GM23338 (cell line): Measurements from ENCODE around the gene TPM2. TPM values are rescaled to one million over a fixed set of nuclear protein-coding genes. Genes with fewer than 3 reads are reported as not detected.

ENCODE experiments used
- ATAC-seq: fragments of 200-7000 bp; cut with Tn5 transposase; 3 replicates; pipeline ENCODE4 v1.9.1; 2020
- DNase-seq: peaks from one replicate; pipeline ENCODE4 v3.0.0-alpha.2; 2015; ENCODE audit warnings: low spot score
- H2AFZ ChIP-seq: fragments of 200-600 bp; sonication (generic); 2 replicates; pipeline ENCODE4 v1.8.0; 2016; ENCODE audit warnings: antibody characterized with exemption, mild to moderate bottlenecking, moderate library complexity
- H3F3A ChIP-seq: fragments of 200-600 bp; sonication (generic); replicated peaks from 2 replicates; pipeline ENCODE4 v1.8.0; 2017; ENCODE audit warnings: antibody characterized with exemption, mixed run types, low read depth
- H3K27ac ChIP-seq: fragments of 200-600 bp; sonication (generic); 2 replicates; pipeline ENCODE4 v1.6.1; 2016; ENCODE audit warnings: low read depth
- H3K27me3 ChIP-seq: fragments of 200-600 bp; sonication (generic); 2 replicates; pipeline ENCODE4 v1.8.0; 2016; ENCODE audit warnings: mild to moderate bottlenecking, mixed run types, moderate library complexity; ENCODE audit not compliant: insufficient read depth
- H3K36me3 ChIP-seq: fragments of 200-600 bp; sonication (generic); 2 replicates; pipeline ENCODE4 v1.8.0; 2016; ENCODE audit warnings: mild to moderate bottlenecking; ENCODE audit not compliant: insufficient read depth
- H3K4me1 ChIP-seq: fragments of 200-600 bp; sonication (generic); 2 replicates; pipeline ENCODE4 v1.8.0; 2016; ENCODE audit warnings: mild to moderate bottlenecking, moderate library complexity; ENCODE audit not compliant: insufficient read depth
- H3K4me2 ChIP-seq: fragments of 200-600 bp; sonication (generic); 2 replicates; pipeline ENCODE4 v1.7.1; 2017; ENCODE audit warnings: mixed run types
- H3K4me3 ChIP-seq: fragments of 200-600 bp; sonication (generic); 2 replicates; pipeline ENCODE4 v1.6.1; 2016; ENCODE audit warnings: mixed run types
- H3K79me2 ChIP-seq: fragments of 200-600 bp; sonication (generic); replicated peaks from 2 replicates; pipeline ENCODE4 v1.8.0; 2017; ENCODE audit warnings: mild to moderate bottlenecking; ENCODE audit not compliant: insufficient read depth
- H3K9me2 ChIP-seq: fragments of 200-600 bp; sonication (generic); 2 replicates; pipeline ENCODE4 v1.8.0; 2017; ENCODE audit not compliant: insufficient read depth
- H4K20me1 ChIP-seq: fragments of 200-600 bp; sonication (generic); replicated peaks from 2 replicates; pipeline ENCODE4 v1.8.0; 2017; ENCODE audit warnings: mild to moderate bottlenecking; ENCODE audit not compliant: insufficient read depth
- H3K27ac Mint-ChIP-seq: 2 replicates; pipeline ENCODE4 v1.8.0; 2020; ENCODE audit warnings: inconsistent platforms, mild to moderate bottlenecking, moderate library complexity, mixed read lengths
- H3K27me3 Mint-ChIP-seq: 3 replicates; pipeline ENCODE4 v1.8.0; 2022; ENCODE audit warnings: low read depth, mild to moderate bottlenecking, moderate library complexity, mixed read lengths, inconsistent platforms; ENCODE audit not compliant: insufficient read depth, poor library complexity
- H3K36me3 Mint-ChIP-seq: 3 replicates; pipeline ENCODE4 v1.8.0; 2021; ENCODE audit warnings: low read depth, mild to moderate bottlenecking, inconsistent platforms, moderate library complexity, mixed read lengths
- H3K4me1 Mint-ChIP-seq: 3 replicates; pipeline ENCODE4 v1.8.0; 2020; ENCODE audit warnings: mild to moderate bottlenecking, inconsistent platforms, mixed read lengths
- H3K4me3 Mint-ChIP-seq: 3 replicates; pipeline ENCODE4 v1.8.0; 2021; ENCODE audit warnings: moderate library complexity, mild to moderate bottlenecking, inconsistent platforms, mixed read lengths
- H3K9me3 Mint-ChIP-seq: 3 replicates; pipeline ENCODE4 v1.8.0; 2020; ENCODE audit warnings: moderate library complexity, mild to moderate bottlenecking, inconsistent platforms, mixed read lengths
- CREB1 ChIP-seq: fragments of 250-450 bp; sonication (Bioruptor Pico); IDR thresholded peaks from 2 replicates; pipeline ENCODE4 v1.5.0; 2020; ENCODE audit warnings: low read depth, mild to moderate bottlenecking, moderate library complexity
- ETS1 ChIP-seq: IDR thresholded peaks from 2 replicates; pipeline ENCODE4 v1.6.1; 2016; ENCODE audit warnings: antibody characterized with exemption
- EZH2phosphoT487 ChIP-seq: fragments of 200-600 bp; sonication (generic); IDR thresholded peaks from one replicate; pipeline ENCODE4 v1.8.1; 2018; ENCODE audit warnings: antibody characterized with exemption; ENCODE audit not compliant: unreplicated experiment
- NANOG ChIP-seq: IDR thresholded peaks from 2 replicates; pipeline ENCODE4 v1.6.1; 2016; ENCODE audit warnings: antibody characterized with exemption, borderline replicate concordance
- POLR2AphosphoS5 ChIP-seq: IDR thresholded peaks from 2 replicates; pipeline ENCODE4 v1.6.1; 2016; ENCODE audit warnings: antibody characterized with exemption, low read depth
- REST ChIP-seq: IDR thresholded peaks from one replicate; pipeline ENCODE4 v1.6.1; 2018; ENCODE audit warnings: antibody characterized with exemption; ENCODE audit not compliant: unreplicated experiment
- ZNF114 ChIP-seq: fragments of 250-450 bp; sonication (Bioruptor Pico); IDR thresholded peaks from 2 replicates; pipeline ENCODE4 v1.5.0; 2020; ENCODE audit warnings: mild to moderate bottlenecking, moderate library complexity
- ZNF462 ChIP-seq: fragments of 250-450 bp; sonication (Bioruptor Pico); IDR thresholded peaks from 2 replicates; pipeline ENCODE4 v1.5.0; 2020; ENCODE audit warnings: mild to moderate bottlenecking, moderate library complexity
- polyA plus RNA-seq: library from polyadenylated mRNA; unstranded; fragments of >200 nt; fragmentation: Nextera tagmentation; extraction: Ambion mirVana; gene quantifications from 2 replicates; pipeline ENCODE4 v1.2.1, GENCODE V29; 2016
- total RNA-seq: library from RNA; depleted of rRNA; stranded (reverse); fragments of >200 nt; shearing (Covaris generic); gene quantifications from 2 replicates; pipeline ENCODE4 v1.2.3, GENCODE V29; 2014

Gene TPM2
- total and polyA plus RNA-seq, 2 experiments from 2014 or later, result 116 to 488 TPM

- TF ChIP-seq ETS1 (no peak), ZNF114 (CRISPR knock-in tag) (no peak), ZNF462 (CRISPR knock-in tag) (no peak), EZH2phosphoT487 (no peak), POLR2AphosphoS5 (no peak)
These were observed 32.7 kb downstream of the TPM2 start (continued) for GRCh38 chr9:35656831-35657545.

- H3K27ac Mint-ChIP-seq, result no peak overlapping the region
- Histone ChIP-seq H3K9me2 (no peaks in the 10 kb centered on the region), H3K4me2 (peak overlapping the region; percentile 78; the same call in 1 of the 2 replicates), H3K27ac (no peak overlapping the region), H3F3A (peaks cover 16% of the 10 kb centered on the region; the same call in 1 of the 2 replicates), H3K4me1 (peaks cover 10% of the 10 kb centered on the region), H3K79me2 (no peaks in the 10 kb centered on the region), H3K36me3 (no peaks in the 10 kb centered on the region), H3K27me3 (peaks cover 4% of the 10 kb centered on the region; the same call in 1 of the 2 replicates), H3K4me3 (peak overlapping the region; percentile 59; the same call in 1 of the 2 replicates), H2AFZ (peak overlapping the region; percentile 90; the same call in 1 of the 2 replicates), H4K20me1 (no peaks in the 10 kb centered on the region; the same call in none of the 2 replicates)
- peaks cover 3% of the 10 kb centered on the region; the same call in 2 of the 3 replicates for H3K9me3 Mint-ChIP-seq
- peaks cover 30% of the 10 kb centered on the region for H3K36me3 Mint-ChIP-seq
- peaks cover 27% of the 10 kb centered on the region for H3K27me3 Mint-ChIP-seq
- peaks cover 34% of the 10 kb centered on the region for H3K4me1 Mint-ChIP-seq
- H3K4me3 Mint-ChIP-seq, result peak overlapping the region; percentile 77
- DNase-seq, result no peak
- no peak for ATAC-seq
- no peak for TF ChIP-seq ZNF114 (CRISPR knock-in tag)
- no peak for TF ChIP-seq REST
- no peak for TF ChIP-seq POLR2AphosphoS5
- TF ChIP-seq EZH2phosphoT487, result no peak
- TF ChIP-seq NANOG, result no peak
- TF ChIP-seq CREB1 (CRISPR knock-in tag), result no peak
These were observed 33.4 kb downstream of the TPM2 start for GRCh38 chr9:35656348-35656747.
